Naive thymus-derived CD4-positive, alpha-beta T cell (primary cell): ENCODE results near the gene NNAT. TPM values are rescaled to one million over a fixed set of nuclear protein-coding genes. Genes with fewer than 3 reads are reported as not detected.

ENCODE experiments used
- ATAC-seq: fragments of 150-1000 bp; cut with Tn5 transposase; 2 replicates; pipeline ENCODE4 v1.10.0; 2021; ENCODE audit warnings: mild to moderate bottlenecking, moderate library complexity
- CTCF ChIA-PET: fragments of 350-600 bp; sonication (Branson Sonifier 250); formaldehyde crosslinking; loops from one replicate; lab custom pipeline; 2021; ENCODE audit warnings: antibody characterized with exemption; lab: Charles Lee
- POLR2A ChIA-PET: fragments of 350-600 bp; sonication (Branson Sonifier 250); formaldehyde crosslinking; loops from one replicate; lab custom pipeline; 2021; ENCODE audit warnings: antibody characterized with exemption, inconsistent platforms; lab: Charles Lee
- DNase-seq, 9 donors: peaks; one replicate each; pipeline versions ENCODE4 v3.0.0 to v3.0.0-alpha.2; 2020 to 2022; ENCODE audit warnings: mixed read lengths in 1 of 9
- H3K27ac ChIP-seq: one replicate; pipeline ENCODE4 v1.7.0; 2013; ENCODE audit warnings: mild to moderate bottlenecking, low read depth, low read length, moderate library complexity
- H3K27me3 ChIP-seq, 2 donors: one replicate each; pipeline ENCODE4 v1.7.0; 2013; ENCODE audit warnings: low read length in 2 of 2, mild to moderate bottlenecking in 2 of 2, moderate library complexity in 2 of 2; ENCODE audit not compliant: control insufficient read depth in 2 of 2, insufficient read depth in 2 of 2
- H3K36me3 ChIP-seq, 3 experiments: 1 replicate in 2 of 3; 2 replicates in 1 of 3; pipeline ENCODE4 v1.7.0; 2013; ENCODE audit warnings: low read length in 3 of 3, mild to moderate bottlenecking in 3 of 3, moderate library complexity in 1 of 3; ENCODE audit not compliant: insufficient read depth in 3 of 3, control insufficient read depth in 2 of 3
- H3K4me1 ChIP-seq, 2 donors: one replicate each; pipeline ENCODE4 v1.7.0; 2013; ENCODE audit warnings: low read length in 2 of 2, mild to moderate bottlenecking in 2 of 2, moderate library complexity in 1 of 2; ENCODE audit not compliant: control insufficient read depth in 2 of 2, insufficient read depth in 2 of 2
- H3K4me3 ChIP-seq: 2 replicates; pipeline ENCODE4 v1.7.0; 2013; ENCODE audit warnings: mild to moderate bottlenecking, low read length
- H3K9me3 ChIP-seq, 3 experiments: 1 replicate in 2 of 3; 2 replicates in 1 of 3; pipeline ENCODE4 v1.7.0; 2013; ENCODE audit warnings: low read length in 3 of 3; ENCODE audit not compliant: control insufficient read depth in 2 of 3
- H3K27ac Mint-ChIP-seq, 9 donors: one replicate each; pipeline ENCODE4 v1.8.0; 2020 to 2022; ENCODE audit warnings: mixed read lengths in 9 of 9, mild to moderate bottlenecking in 8 of 9, moderate library complexity in 5 of 9, inconsistent platforms in 2 of 9
- H3K27me3 Mint-ChIP-seq, 5 donors: one replicate each; pipeline ENCODE4 v1.8.0; 2021 to 2022; ENCODE audit warnings: mixed read lengths in 5 of 5, mild to moderate bottlenecking in 1 of 5
- H3K36me3 Mint-ChIP-seq, 5 donors: one replicate each; pipeline ENCODE4 v1.8.0; 2020 to 2022; ENCODE audit warnings: mixed read lengths in 5 of 5, mild to moderate bottlenecking in 3 of 5, inconsistent platforms in 1 of 5
- H3K4me1 Mint-ChIP-seq, 7 donors: one replicate each; pipeline ENCODE4 v1.8.0; 2020 to 2022; ENCODE audit warnings: mixed read lengths in 7 of 7, mild to moderate bottlenecking in 3 of 7, inconsistent platforms in 1 of 7
- H3K4me3 Mint-ChIP-seq, 10 donors: one replicate each; pipeline ENCODE4 v1.8.0; 2020 to 2022; ENCODE audit warnings: mild to moderate bottlenecking in 10 of 10, mixed read lengths in 10 of 10, moderate library complexity in 6 of 10, inconsistent platforms in 2 of 10
- H3K9me3 Mint-ChIP-seq, 11 donors: one replicate each; pipeline ENCODE4 v1.8.0; 2020 to 2022; ENCODE audit warnings: mixed read lengths in 11 of 11, mild to moderate bottlenecking in 4 of 11, inconsistent platforms in 1 of 11, moderate library complexity in 1 of 11
- intact Hi-C, 2 donors: fragments of 100-400 bp; cut with micrococcal nuclease; formaldehyde crosslinking; loops; one replicate each; pipeline ENCODE4 v1.15.1; 2023
- polyA plus RNA-seq, 2 donors: library from polyadenylated mRNA; unstranded; fragments of 300-500 nt; fragmentation: Illumina TruSeq; gene quantifications; one replicate each; pipeline ENCODE4 v1.2.3, GENCODE V29; 2021
- total RNA-seq, 6 experiments: library from RNA in 5 of 6; stranded (reverse) in 5 of 6; gene quantifications; 1 replicate in 5 of 6; 2 replicates in 1 of 6; pipeline ENCODE4 v1.2.3 and lab custom pipeline; 2021 to 2026

NNAT gene
- total and polyA plus RNA-seq, 7 experiments from 2014 or later = not detected

- Mint-ChIP-seq H3K4me3 (no peak overlapping the region), H3K27me3 (no peaks in the 10 kb centered on the region), H3K9me3 (no peaks in the 10 kb centered on the region), H3K36me3 (peaks cover 0 to 36% (median 7%) of the 10 kb centered on the region in 5 donors), H3K4me1 (peaks cover 0 to 2% (median 0%) of the 10 kb centered on the region in 7 donors), H3K27ac (peak overlapping the region in 1 of 9 donors; percentile 11)
- DNase-seq = no peak
- no peak for ATAC-seq
- Histone ChIP-seq H3K4me1 (no peaks in the 10 kb centered on the region), H3K9me3 (no peaks in the 10 kb centered on the region), H3K4me3 (no peak overlapping the region), H3K36me3 (peaks cover 0 to 5% (median 0%) of the 10 kb centered on the region in 3 experiments), H3K27me3 (no peaks in the 10 kb centered on the region), H3K27ac (no peak overlapping the region)
- intact Hi-C loops = no loop called here
- POLR2A ChIA-PET = no interaction called here
- CTCF ChIA-PET = interaction anchor here (0.7 kb wide), 1 partner anchor 8 kb away, joined by 3 read pairs; no protein-coding TSS in a partner anchor
Measured at GRCh38 chr20:37498066-37498665, 22.9 kb upstream of the NNAT start.

DNA sequence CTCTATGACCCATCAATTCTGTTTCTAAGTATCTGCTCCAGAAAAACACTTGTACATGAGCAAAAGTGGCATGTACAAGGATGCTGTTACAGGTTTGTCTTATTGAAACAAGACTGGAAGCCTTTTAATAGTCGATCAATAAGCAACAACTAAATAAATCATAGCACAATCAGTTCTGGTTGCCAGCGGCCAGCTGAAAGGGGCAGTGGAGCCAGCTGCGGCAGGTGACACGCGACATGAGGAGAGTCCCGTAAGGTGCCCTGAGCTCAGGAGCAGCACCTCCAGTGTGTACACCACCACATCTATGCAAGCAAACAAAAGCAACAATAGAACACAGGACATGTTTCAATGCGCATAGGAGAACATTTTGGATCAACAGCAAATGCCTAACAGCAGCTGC lies 20.7 kb upstream of the NNAT start:
- ChIA-PET CTCF (no interaction called here), POLR2A (no interaction called here)
- peaks cover 0 to 21% (median 0%) of the 10 kb centered on the region in 5 donors for H3K36me3 Mint-ChIP-seq

GRCh38 chr20:37501940-37502339 lies 19.1 kb upstream of the NNAT start:
- no peaks in the 10 kb centered on the region for H3K36me3 ChIP-seq
- ATAC-seq (no peak), DNase-seq (no peak)
- Mint-ChIP-seq H3K4me3 (no peak overlapping the region), H3K27me3 (no peaks in the 10 kb centered on the region), H3K36me3 (peaks cover 0 to 10% (median 0%) of the 10 kb centered on the region in 5 donors), H3K9me3 (no peaks in the 10 kb centered on the region), H3K4me1 (no peaks in the 10 kb centered on the region), H3K27ac (no peak overlapping the region)
- intact Hi-C loops = no loop called here
- H3K27me3 ChIP-seq = no peaks in the 10 kb centered on the region
- POLR2A ChIA-PET = no interaction called here
- CTCF ChIA-PET = no interaction called here
- H3K4me1 ChIP-seq = no peaks in the 10 kb centered on the region
- no peak overlapping the region for H3K27ac ChIP-seq
- H3K4me3 ChIP-seq = no peak overlapping the region
- no peaks in the 10 kb centered on the region for H3K9me3 ChIP-seq

More for the DNA sequence above, 20.7 kb upstream of the NNAT start:
- H3K9me3 Mint-ChIP-seq = no peaks in the 10 kb centered on the region
- peaks cover 0 to 2% (median 0%) of the 10 kb centered on the region in 7 donors for H3K4me1 Mint-ChIP-seq
- Histone ChIP-seq H3K27me3 (no peaks in the 10 kb centered on the region), H3K9me3 (no peaks in the 10 kb centered on the region), H3K27ac (no peak overlapping the region), H3K4me1 (no peaks in the 10 kb centered on the region), H3K36me3 (no peaks in the 10 kb centered on the region), H3K4me3 (no peak overlapping the region)
- H3K4me3 Mint-ChIP-seq = no peak overlapping the region
- no peak overlapping the region for H3K27ac Mint-ChIP-seq
- no peaks in the 10 kb centered on the region for H3K27me3 Mint-ChIP-seq
- DNase-seq (no peak), ATAC-seq (no peak)
- intact Hi-C loops = no loop called here

GRCh38 chr20:37502654-37503053 lies 18.4 kb upstream of the NNAT start:
- CTCF ChIA-PET = no interaction called here
- no peak for DNase-seq

GRCh38 chr20:37503256-37503927 lies 17.7 kb upstream of the NNAT start:
- H3K4me1 Mint-ChIP-seq = no peaks in the 10 kb centered on the region
- ChIA-PET POLR2A (no interaction called here), CTCF (no interaction called here)
- Histone ChIP-seq H3K27me3 (no peaks in the 10 kb centered on the region), H3K36me3 (no peaks in the 10 kb centered on the region), H3K9me3 (no peaks in the 10 kb centered on the region), H3K4me1 (no peaks in the 10 kb centered on the region), H3K27ac (no peak overlapping the region), H3K4me3 (no peak overlapping the region)
- no peak overlapping the region for H3K4me3 Mint-ChIP-seq
- intact Hi-C loops = no loop called here
- H3K9me3 Mint-ChIP-seq = no peaks in the 10 kb centered on the region
- H3K27me3 Mint-ChIP-seq = no peaks in the 10 kb centered on the region
- DNase-seq (no peak), ATAC-seq (no peak)
- H3K36me3 Mint-ChIP-seq = peaks cover 0 to 5% (median 0%) of the 10 kb centered on the region in 5 donors
- H3K27ac Mint-ChIP-seq = no peak overlapping the region

More at GRCh38 chr20:37502654-37503053, 18.4 kb upstream of the NNAT start:
- no peak for ATAC-seq
- H3K36me3 Mint-ChIP-seq = peaks cover 0 to 7% (median 0%) of the 10 kb centered on the region in 5 donors
- no peak overlapping the region for H3K27ac Mint-ChIP-seq
- H3K27ac ChIP-seq = no peak overlapping the region
- H3K4me3 ChIP-seq = no peak overlapping the region
- H3K4me1 Mint-ChIP-seq = no peaks in the 10 kb centered on the region
- POLR2A ChIA-PET = no interaction called here
- no peaks in the 10 kb centered on the region for H3K36me3 ChIP-seq
- intact Hi-C loops = no loop called here
- no peaks in the 10 kb centered on the region for H3K27me3 Mint-ChIP-seq
- no peaks in the 10 kb centered on the region for H3K27me3 ChIP-seq
- no peaks in the 10 kb centered on the region for H3K9me3 ChIP-seq
- no peaks in the 10 kb centered on the region for H3K9me3 Mint-ChIP-seq
- no peaks in the 10 kb centered on the region for H3K4me1 ChIP-seq
- no peak overlapping the region for H3K4me3 Mint-ChIP-seq

DNA sequence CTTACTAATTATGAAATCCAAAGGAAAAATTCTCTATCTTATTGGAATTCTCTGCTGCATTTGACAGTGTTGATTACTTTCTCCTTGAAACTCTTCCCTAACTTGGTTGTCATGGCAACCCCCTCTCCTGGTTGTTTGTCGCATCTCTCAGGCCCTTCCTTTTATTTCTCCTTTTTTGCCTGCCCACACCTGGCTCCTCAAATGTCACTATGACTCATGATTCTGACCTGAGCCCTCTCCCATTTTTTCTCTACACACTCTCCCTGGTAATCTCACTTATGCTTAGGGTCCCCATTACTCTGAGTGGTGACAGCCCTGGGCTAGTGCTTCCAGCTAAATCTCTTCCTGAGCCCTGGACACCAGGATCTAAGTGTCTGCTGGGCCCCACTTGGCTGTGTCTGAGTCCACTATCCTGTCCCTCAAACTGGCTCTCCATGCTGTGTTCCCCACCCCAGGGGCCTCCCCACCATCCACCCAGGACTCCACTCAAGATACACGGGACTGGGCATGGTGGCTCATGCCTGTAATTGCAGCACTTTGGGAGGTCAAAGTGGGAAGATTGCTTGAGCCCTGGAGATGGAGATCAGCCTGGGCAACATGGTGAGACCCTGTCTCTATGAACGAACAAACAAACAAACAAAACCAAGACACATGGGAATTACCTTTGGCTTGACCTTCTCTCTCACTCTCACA lies 16.5 kb upstream of the NNAT start:
- Histone ChIP-seq H3K9me3 (no peaks in the 10 kb centered on the region), H3K4me3 (no peak overlapping the region), H3K27me3 (no peaks in the 10 kb centered on the region), H3K36me3 (peaks cover 0 to 9% (median 0%) of the 10 kb centered on the region in 3 experiments), H3K4me1 (no peaks in the 10 kb centered on the region), H3K27ac (no peak overlapping the region)
- intact Hi-C loops = no loop called here
- Mint-ChIP-seq H3K27ac (no peak overlapping the region), H3K27me3 (no peaks in the 10 kb centered on the region), H3K4me3 (no peak overlapping the region), H3K9me3 (no peaks in the 10 kb centered on the region), H3K4me1 (no peaks in the 10 kb centered on the region), H3K36me3 (peaks cover 0 to 2% (median 0%) of the 10 kb centered on the region in 5 donors)
- DNase-seq (no peak), ATAC-seq (no peak)
- CTCF ChIA-PET = interaction anchor here (0.5 kb wide), 1 partner anchor 488 kb away, joined by 4 read pairs; no protein-coding TSS in a partner anchor
- POLR2A ChIA-PET = no interaction called here
